NCI-H1105 (cell line): ENCODE data around the gene M1AP.
"Not testable (repeated sequence)": the region's sequence is repeated elsewhere in the genome, so short reads cannot be mapped to it uniquely, and the experiment has no call there.

ENCODE experiments used
- DNase-seq: peaks from one replicate; lab custom pipeline; 2025; lab: John Stamatoyannopoulos, UW

M1AP gene

GRCh38 chr2:74566076-74566753, 81.9 kb downstream of the M1AP start:
- DNase-seq, result no peak

DNA sequence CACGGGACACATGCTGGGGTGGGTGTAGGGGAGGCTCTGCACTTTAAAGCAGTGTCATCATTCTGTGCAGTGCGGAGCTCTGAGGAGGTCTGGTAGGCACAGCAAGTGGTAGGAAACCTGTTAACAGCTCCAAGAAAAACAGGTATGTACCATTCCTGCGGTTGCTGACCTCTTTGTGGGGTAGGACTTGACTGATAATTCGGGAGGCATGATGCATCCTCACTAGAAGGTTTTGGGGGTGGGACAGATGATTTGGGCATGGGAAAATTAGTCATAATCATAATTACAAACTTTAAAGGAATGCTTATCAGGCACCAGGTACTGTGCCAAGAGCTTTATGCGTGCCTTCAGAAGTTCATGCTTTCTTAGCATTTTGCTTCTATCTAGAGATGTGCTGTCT, 83.9 kb downstream of the M1AP start:
- DNase-seq, result no peak

DNA sequence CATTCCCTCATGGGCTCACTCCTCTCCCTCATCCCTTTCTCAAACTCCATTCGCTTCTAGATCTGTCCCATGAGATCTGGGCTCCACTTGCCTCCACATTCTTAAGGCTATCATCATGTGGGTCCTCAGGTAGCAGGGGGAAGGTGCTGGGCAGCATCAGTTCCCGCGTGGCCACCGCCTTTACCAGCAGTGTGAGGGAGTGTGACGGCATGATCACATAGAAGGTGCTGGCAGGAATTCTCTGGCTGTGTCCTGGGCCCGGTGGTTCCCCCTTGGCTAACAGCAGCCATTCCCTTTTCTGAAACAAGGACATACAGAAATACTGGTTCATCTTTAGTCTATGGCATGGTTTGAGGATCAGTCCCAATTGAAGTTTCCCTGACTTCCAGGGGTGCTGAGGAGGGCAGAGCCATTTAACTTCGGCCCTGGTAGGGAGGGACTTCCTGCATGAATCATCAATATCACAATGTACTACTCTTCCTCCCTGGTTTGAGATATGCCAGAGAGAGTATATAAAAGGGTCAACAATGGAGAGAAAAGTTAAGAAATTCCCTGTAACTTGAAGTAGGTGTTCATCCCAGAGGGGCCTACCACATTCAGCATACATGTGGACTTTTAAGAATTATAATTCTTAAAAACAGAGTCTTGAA, 85.9 kb downstream of the M1AP start:
- DNase-seq, result no peak

- DNase-seq, result not testable (repeated sequence)
These were observed 87.1 kb downstream of the M1AP start for GRCh38 chr2:74561022-74561421.

DNA sequence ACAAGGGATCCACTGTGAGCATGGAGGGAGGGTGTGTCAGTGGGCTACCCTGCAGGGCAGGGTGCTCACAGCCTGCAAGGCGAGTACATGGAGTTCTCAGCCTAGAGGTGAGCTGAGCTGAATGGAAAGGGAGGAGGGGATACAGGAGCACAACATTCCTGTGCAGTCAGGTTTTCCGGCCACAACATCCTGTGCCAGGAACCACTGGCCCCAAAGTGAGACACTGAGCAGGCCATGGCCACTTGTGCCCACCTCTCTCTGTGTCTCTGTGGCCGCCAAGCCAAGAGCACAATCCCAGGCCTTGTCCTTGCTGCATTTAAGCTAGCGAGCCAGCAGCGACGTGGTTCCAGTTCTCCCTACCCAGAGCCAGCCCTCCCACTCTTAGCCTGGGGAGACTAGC, 87.5 kb downstream of the M1AP start:
- DNase-seq, result no peak

- DNase-seq, result no peak
These were observed 88.2 kb downstream of the M1AP start for GRCh38 chr2:74559912-74560311.

DNA sequence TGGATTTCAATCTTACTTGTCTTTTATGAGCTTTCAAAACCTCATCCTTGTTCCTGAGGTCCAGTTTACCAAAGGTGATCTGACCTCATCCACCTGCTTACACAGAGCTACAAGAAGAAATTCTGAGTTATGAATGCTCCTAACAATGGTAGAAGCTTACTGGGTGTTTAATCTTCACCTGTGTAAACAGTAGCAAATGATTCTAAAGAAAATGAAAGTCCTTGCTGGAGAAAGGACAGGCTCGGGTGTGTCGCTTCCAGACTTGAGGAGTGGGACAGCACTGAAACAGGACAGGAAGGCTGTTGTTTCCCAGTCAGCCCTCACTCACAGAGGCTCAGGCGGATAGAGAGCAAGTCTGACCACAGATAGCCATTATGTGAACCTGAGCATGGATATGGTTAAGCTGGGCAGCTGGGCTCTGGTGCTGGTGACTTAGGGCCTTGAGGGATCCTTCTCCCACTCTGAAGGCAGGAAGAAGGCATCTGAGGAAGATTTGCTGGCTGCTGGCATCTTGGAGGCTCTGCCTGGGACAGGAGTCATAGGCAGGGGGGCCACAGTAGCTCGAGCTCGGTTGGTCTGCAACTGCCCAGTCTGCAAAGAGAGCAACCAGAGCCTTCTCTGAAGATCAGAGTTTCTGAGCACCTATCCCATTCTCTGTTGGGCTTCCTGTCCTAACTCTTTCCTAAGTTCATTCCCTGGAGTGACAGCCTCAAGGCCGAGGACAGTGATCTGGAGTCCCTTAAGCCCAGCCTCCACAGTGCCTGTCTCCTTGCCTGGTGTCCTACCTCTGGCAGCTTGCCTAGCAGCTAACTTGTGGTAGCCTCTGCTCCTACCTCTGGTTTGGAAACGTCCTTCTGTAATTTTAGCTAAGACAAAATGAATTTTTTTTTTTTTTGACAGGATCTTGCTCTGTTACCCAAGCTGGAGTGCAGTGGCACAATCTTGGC, 89.6 kb downstream of the M1AP start:
- DNase-seq, result no peak

- DNase-seq, result no peak
These were observed 91.2 kb downstream of the M1AP start for GRCh38 chr2:74556831-74557370.

- no peak for DNase-seq
These were observed 92.0 kb downstream of the M1AP start for GRCh38 chr2:74556159-74556558.

GRCh38 chr2:74555610-74556103, 92.5 kb downstream of the M1AP start:
- DNase-seq, result no peak

DNA sequence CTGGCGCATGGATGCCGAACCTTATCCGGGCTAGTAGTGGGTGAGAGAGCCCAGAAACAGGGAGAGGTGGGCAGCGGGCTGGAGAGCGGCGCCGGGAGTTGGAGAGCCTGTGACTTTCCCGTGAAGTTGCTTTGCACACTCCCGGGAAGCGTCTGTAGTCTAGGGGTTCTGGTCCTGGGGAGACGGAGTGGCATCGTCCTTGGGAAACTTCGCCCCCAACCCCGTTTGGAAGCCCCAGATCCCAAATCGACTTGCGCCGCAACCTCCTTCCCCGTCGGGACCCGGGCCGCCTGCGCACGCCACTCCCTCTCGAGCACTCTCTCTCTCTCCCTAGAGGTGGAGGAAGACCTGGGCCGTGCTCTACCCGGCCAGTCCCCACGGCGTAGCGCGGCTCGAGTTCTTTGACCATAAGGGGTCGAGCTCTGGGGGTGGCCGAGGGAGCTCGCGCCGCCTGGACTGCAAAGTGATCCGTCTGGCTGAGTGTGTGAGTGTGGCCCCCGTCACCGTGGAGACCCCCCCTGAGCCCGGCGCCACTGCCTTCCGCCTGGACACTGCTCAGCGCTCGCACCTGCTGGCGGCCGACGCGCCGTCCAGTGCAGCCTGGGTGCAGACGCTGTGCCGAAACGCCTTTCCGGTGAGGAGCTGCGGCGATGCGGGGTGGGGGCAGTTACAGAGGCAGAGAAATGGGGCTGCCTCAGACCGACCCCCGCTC, 93.2 kb downstream of the M1AP start:
- DNase-seq, result no peak

DNA sequence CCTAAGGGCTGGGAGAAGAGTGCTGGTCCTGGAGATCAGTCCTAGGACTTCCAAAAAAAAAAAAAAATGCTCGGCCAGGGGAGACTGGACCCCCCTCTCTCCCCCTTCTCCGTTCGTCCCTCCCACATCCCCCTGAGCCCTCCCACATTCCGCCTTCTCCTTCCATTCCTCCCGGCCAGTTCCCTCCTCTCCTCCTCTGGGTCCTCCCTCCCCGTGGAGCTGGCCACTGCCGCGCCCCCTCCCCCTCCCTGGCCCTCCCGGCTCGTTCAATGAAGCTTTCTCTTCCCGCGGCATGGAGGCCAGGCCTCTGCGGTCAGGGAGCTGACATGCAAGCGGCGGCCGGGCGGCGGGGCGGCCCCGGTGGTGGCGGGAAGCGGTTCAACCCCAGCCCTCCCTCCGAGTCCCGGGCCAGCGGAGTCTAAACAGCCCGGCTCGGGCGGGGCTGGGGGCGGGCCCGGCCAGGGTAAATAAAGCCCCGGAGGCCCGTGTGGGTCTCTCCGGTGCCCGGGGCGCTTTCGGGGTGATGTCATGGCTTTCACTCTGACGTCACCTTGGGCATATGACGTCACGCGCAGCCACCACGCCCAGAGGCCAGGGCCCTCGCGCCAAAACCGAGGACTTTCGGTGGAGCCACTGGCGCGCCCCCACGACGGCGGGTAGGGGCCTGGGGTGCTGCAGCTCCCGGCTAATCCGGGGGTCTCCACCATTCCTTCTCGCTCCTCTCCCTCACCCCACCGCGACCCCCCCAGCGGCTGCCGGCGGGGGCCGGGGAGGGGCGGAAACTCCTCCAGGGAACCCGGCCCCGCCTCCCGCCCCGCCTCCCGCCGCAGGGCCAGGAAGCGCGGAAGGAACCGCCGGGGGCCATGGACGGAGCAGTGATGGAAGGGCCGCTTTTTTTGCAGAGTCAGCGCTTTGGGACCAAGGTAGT, 94.0 kb downstream of the M1AP start, which contains the start of the genes DOK1 and LOXL3:
TSS of gene DOK1 (plus strand) at position 829 of the 928 bp plus-strand sequence. CDS start at position 864, 35 bp downstream.
TSS of gene LOXL3 (minus strand) at position 51 of the 928 bp plus-strand sequence. CDS start 1,308 bp downstream, outside the sequence.
- DNase-seq, result peak; percentile 49

DNA sequence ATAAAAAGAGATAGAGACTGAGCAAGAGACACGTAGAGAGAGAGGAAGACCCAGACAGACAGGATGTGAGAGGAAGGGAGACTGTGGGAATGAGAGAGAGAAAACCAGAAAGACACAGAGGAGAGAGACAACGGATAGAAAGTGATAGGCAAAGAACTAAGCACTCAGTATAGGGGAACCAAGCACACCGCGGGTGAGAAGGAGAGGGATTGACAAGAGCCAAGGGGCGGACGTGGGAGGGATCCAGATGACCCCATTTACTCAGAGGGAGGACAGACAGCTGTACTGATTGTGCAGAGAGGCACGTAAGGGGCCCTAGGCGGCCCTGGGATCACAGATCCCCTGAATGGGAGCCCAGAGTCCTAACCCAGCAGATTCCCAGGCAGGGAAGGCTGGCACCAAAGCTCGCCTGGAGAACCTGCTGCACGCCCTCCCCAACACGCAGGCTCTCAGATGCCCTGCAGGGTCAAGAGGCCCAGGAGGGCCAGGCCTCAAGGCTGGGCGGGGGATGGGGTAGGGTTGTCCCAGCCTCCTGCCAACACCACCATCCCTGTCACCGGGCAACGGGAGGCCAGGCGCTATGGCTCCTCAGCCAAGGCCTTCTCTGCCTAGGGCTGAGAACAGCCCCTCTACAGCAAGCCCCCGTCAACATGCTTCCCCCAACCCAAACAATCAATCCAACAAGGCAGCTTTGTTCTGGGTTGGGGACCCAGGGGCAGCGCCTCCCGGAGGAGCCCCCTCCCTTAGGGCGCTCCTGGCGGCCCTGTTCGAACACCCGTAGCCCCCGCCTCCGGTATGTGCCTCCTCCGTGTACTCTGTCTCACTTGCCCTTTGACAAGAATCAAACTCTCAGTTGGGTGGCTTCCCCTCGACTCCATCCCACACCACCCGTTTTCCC, 95.0 kb downstream of the M1AP start:
- no peak for DNase-seq

GRCh38 chr2:74551942-74552913, 95.9 kb downstream of the M1AP start:
- DNase-seq, result no peak

GRCh38 chr2:74551530-74551929, 96.6 kb downstream of the M1AP start:
- DNase-seq, result no peak

DNA sequence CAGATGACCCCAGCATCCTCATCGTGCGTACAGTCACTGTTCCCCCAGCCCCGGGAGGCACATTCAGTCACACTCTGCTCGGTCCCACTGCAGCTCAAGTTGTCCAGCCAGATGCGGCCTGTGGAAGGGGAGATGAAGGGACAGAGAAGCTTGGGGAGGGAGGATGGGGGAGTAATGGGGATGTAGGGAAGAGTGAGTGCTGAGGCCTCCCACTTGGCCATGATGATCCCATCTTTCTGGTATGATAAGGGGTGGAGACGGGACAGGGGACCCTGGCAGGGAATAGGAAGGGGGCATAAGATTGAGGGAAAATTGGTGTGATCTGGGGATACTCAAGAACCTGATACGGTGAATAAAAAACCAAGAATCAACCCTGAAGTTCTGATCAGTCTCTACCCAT, 97.9 kb downstream of the M1AP start:
- DNase-seq, result no peak

- DNase-seq, result peak; percentile 45
These were observed 99.0 kb downstream of the M1AP start for GRCh38 chr2:74548900-74549826.
